Measurements from ENCODE around the gene RPL10.

Gene RPL10

GRCh38 chrX:154397888-154398667, at the start of gene RPL10:
Gene RPL10, plus strand, starts transcription at chrX:154398377. Its CDS starts 143 bp downstream, at chrX:154398520.
- DNase-seq (ENCODE audit: low spot score), result peak; percentile 96

GRCh38 chrX:154348646-154349358, 49.4 kb upstream of the RPL10 start:
- no peak for DNase-seq (ENCODE audit: low spot score)

- DNase-seq (ENCODE audit: low spot score), result no peak
Measured at GRCh38 chrX:154349359-154349935, 48.7 kb upstream of the RPL10 start.

DNA sequence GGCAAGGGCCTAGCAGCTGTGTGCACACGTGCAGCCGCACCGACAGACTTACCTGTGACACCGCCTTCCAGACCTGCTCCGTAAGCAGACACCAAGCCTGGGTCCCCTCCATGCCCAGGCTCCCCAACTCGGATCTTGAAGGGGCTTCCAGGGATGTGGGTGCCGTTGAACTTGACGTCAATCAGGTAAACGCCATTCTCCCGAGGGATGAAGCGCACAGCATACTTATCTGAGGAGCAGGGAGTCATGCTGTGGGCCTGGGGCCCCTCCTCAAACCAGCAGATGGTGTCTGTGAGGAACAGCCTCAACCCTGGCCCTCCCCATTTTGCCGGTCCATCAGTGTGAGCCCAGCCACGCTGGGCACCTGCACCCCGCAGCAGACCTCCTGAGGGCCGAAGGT, 48.2 kb upstream of the RPL10 start:
- DNase-seq (ENCODE audit: low spot score), result no peak

DNA sequence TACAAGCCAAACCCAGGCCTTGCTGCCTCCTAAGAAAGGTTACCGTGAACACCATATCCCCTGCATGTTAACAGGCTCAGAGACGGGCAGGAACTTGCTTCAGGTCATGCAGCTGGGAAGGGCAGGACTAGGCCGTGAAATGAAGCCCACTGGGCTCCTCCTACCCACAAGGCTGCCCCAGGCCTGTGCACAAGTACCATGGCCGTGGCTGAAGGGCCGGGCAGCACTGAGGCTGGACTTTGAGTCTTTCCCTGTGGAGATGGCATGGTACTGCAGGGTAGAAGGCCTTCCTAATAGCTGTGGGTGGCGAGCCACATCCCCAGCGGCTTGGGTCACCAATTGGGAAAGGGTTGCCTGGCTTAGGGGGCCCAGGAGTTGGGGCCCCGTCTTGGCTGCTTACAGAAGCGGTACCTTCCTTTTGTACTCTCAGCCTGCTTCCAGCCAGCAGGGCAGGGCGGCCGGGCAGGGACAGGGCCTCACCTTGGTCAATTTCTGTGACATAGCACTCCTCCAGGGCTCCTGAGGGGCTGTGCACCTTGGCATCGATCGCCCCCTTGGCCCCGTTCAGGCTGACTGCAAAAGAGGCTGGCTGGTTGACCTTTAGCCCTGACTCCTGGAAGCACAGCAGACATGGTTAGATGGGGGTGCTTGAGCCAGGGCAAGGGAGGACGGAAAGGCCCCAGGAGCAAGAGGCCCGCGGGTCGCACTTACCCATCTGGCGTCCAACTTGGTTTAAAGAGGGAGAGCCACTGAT, 47.6 kb upstream of the RPL10 start:
- no peak for DNase-seq (ENCODE audit: low spot score)

GRCh38 chrX:154351183-154352011, 46.8 kb upstream of the RPL10 start:
- no peak for DNase-seq (ENCODE audit: low spot score)

GRCh38 chrX:154352012-154352401, 46.2 kb upstream of the RPL10 start:
- DNase-seq (ENCODE audit: low spot score), result no peak

GRCh38 chrX:154352466-154352865, 45.7 kb upstream of the RPL10 start:
- no peak for DNase-seq (ENCODE audit: low spot score)

DNA sequence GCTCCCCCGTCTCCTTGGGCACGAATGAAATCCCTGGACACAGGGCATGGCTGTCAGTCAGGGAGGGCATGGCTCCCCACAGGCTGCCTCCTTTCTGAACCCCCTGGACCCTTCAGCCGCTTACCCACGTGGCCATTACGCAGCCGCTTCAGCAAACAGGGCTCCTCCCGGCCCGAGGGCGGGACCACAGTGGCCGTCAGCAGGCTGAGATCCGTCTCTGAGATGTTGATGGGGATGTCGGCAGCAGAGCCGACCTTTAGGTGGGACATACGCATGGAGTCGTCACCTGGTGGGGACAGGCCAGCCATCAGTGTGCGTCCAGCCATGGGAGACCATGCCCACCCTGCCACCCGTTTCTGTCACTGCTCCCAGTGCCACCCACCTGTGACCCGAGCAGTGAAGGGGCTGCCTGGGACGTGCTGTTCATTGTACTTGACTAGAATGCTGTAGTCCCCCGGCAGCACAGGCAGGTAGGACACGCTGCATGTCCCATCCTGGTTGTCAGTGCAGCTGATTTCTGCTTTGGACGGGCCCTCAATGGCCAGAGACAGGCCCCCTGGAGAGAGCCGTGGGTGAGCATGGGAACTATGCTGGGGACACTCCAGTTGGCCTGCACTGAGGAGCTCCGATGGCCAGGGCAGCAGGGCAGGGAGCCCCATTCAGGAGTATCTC, 44.9 kb upstream of the RPL10 start:
- DNase-seq (ENCODE audit: low spot score), result no peak

GRCh38 chrX:154354013-154354412, 44.2 kb upstream of the RPL10 start:
- DNase-seq (ENCODE audit: low spot score), result no peak

DNA sequence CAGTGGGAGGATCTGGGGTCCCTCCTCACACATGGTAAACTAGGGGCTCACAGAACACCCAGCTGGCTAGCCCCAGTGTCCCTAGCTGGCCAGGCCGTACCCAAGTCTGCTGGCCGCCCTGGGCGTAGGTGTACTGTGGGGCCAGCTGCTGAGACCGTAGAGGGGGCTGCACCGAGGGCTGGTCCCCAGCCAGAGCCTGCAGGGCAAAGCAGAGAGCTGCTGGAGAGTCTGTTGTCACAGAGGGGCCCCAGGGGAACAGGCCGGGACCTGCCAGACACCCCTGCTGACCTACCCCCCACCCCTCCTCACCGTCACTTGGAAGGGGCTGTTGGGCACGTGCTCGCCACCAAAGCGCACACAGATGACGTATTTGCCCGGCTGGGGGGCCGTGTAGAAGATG, 43.7 kb upstream of the RPL10 start:
- DNase-seq (ENCODE audit: low spot score), result no peak

DNA sequence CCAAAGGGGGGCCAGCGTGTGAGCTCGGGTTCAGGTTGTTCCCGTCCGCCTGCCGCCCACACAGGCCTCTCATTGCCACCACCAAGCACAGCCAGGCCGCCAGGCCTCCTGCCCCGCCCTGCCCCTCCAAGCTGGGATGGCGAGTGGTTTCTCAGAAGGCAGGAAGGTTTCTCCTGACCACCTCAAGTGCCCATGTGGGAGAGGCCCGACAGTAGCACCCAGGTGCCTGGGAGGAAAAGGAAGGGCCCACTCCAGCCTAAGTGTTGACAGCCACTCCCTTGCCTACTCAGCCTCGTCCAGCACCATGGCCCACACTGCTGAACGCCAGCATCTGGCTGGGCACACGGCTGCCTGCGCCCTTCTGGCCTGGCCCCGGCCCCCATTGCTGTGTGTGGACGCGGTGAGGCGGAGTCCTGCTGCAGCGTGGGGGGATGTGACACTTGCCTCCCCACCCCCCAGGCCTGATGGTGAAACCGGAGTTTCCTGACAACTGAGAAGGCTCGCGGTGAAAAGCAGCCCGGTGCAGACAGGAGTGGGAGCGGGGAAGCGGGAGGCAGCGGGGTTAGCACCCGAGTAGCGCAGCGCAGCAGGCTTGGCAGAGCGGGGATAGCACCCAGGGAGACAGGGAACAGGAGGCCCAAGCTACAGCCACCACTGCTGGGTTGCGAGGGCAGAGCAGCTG, 42.9 kb upstream of the RPL10 start:
- no peak for DNase-seq (ENCODE audit: low spot score)

DNA sequence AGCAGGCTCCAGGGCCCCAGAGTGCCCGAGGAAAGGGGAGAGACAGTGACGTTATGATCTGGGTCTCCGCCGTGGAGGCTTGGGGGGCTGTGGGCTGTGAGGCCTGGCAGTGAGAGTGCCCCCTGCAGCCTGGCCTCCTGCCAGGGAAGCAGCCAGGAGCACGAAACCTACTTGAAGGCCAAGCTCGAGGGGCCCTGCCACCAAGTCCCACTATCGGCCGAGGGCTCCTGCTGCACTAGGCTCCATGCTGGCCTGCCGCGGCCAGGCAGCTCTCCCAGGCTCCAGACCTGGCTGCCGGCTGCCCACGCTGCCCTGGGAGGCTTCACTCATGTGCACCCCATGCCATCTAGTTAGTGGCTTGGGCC, 42.4 kb upstream of the RPL10 start:
- DNase-seq (ENCODE audit: low spot score), result no peak

- no peak for DNase-seq (ENCODE audit: low spot score)
Measured at GRCh38 chrX:154356596-154356995, 41.6 kb upstream of the RPL10 start.

DNA sequence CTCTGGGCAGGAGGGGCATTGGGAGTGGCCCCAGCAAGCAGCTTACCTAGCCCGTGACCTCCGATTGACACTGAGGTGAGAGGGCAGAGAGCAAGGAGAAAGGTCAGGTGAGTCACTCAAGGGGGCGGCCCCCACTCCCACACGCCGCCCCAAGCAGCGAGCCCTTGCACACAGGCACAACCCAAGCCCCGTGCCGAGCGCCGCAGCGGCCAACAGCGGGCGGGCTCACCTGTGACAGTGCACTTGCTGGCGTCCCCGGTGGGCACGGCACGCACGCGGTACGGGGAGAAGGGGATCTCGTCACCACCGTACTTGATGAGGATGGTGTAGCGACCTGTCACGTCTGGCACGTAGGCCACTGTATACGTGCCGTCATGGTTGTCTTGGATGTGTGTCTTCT, 41.0 kb upstream of the RPL10 start:
- no peak for DNase-seq (ENCODE audit: low spot score)

DNA sequence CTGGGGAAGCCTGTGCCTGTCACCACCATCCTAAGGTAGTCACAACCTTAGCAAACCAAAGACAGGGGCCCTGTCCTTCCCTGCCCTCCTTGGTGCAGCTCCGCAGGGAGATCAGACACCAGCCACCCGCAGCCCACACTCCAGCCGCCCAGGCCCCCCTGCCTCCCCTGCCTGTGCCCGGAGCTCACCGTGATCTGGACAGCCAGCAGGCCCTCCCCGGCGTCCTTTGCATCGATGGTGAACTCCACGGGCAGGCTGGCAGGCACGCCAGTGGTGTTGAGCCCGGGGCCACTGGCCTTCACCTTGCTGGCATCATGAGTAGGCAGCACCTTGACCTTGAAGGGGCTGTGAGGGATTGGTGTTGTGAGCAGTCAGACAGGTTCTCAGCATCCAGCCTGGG, 40.2 kb upstream of the RPL10 start:
- DNase-seq (ENCODE audit: low spot score), result no peak

GRCh38 chrX:154358829-154359228, 39.3 kb upstream of the RPL10 start:
- DNase-seq (ENCODE audit: low spot score), result no peak

DNA sequence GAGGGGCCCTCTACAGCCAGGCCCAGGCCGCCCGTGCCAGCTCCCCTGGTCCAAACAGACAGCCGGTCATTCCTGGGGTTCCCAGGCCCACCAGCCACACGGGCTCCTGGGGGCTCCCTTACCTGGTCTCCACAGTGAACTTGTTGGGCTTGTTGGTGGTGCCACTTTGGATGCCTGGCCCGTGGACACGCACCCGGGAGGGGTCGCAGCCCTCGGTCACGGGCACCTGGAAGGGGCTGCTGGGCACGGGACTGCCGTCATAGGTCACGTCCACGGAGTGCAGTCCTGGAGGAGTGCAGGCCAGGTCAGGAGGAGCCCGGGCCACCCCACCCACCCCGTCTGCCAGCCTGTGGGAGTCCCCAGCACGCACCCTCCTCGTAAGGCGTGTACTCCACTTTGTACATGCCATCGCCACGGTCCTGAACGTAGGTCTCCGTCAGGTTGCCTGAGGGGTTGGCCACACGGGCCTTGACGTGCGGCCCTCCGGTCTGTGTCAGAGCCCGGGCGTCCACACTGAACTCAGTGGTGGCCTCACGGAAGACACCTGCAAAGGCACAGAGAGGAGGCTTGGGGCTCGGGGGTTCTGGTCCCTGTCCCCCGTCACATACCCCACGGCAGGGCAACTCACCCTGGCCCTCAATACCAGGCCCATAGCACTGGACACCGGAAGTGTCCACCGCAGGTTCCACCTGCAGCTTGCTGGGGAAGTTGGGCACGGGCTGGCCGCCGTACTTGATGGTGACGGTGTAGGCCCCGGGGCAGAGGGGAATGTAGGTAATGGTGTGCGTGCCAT, 38.6 kb upstream of the RPL10 start:
- DNase-seq (ENCODE audit: low spot score), result no peak

GRCh38 chrX:154360155-154360713, 37.9 kb upstream of the RPL10 start:
- no peak for DNase-seq (ENCODE audit: low spot score)

Measured in RKO (cell line).